HepG2 (cell line): ENCODE data around the gene DEFB124.

ENCODE experiments used
- CAMTA2 ChIP-seq: sonication (generic); formaldehyde crosslinking; IDR thresholded peaks from 2 replicates; pipeline ENCODE4 v1.4.0; 2020; ENCODE audit warnings: mild to moderate bottlenecking, missing genetic modification reagents, borderline replicate concordance
- CREM ChIP-seq, 2 experiments: sonication (generic) in 1 of 2; formaldehyde crosslinking in 1 of 2; IDR thresholded peaks; 2 replicates each; pipeline versions ENCODE4 v1.4.0 to v1.6.1; 2016 to 2020; ENCODE audit warnings: antibody characterized with exemption in 1 of 2, mild to moderate bottlenecking in 1 of 2, missing genetic modification reagents in 1 of 2
- FOXJ3 ChIP-seq: sonication (generic); formaldehyde crosslinking; IDR thresholded peaks from 2 replicates; pipeline ENCODE4 v1.4.0; 2020; ENCODE audit warnings: missing genetic modification reagents, mild to moderate bottlenecking, borderline replicate concordance
- ISL2 ChIP-seq: sonication (generic); formaldehyde crosslinking; IDR thresholded peaks from 2 replicates; pipeline ENCODE4 v1.5.0; 2020; ENCODE audit warnings: missing genetic modification reagents
- NFE2L1 ChIP-seq: sonication (generic); formaldehyde crosslinking; IDR thresholded peaks from 2 replicates; pipeline ENCODE4 v1.4.0; 2020; ENCODE audit warnings: missing genetic modification reagents, mild to moderate bottlenecking, borderline replicate concordance
- TBP ChIP-seq: sonication (generic); formaldehyde crosslinking; IDR thresholded peaks from 2 replicates; pipeline ENCODE4 v1.5.0; 2020; ENCODE audit warnings: missing genetic modification reagents
- ZNF253 ChIP-seq: sonication (generic); formaldehyde crosslinking; IDR thresholded peaks from 2 replicates; pipeline ENCODE4 v1.8.0; 2022; ENCODE audit warnings: mild to moderate bottlenecking, missing genetic modification reagents, borderline replicate concordance
- ZNF274 ChIP-seq: sonication (generic); formaldehyde crosslinking; IDR thresholded peaks from 2 replicates; pipeline ENCODE4 v1.5.1; 2020; ENCODE audit warnings: mild to moderate bottlenecking, missing genetic modification reagents
- ZNF331 ChIP-seq: sonication (generic); formaldehyde crosslinking; IDR thresholded peaks from 2 replicates; pipeline ENCODE4 v1.4.0; 2020; ENCODE audit warnings: missing genetic modification reagents
- ZNF333 ChIP-seq: sonication (generic); formaldehyde crosslinking; IDR thresholded peaks from 2 replicates; pipeline ENCODE4 v1.4.0; 2020; ENCODE audit warnings: mild to moderate bottlenecking, missing genetic modification reagents, borderline replicate concordance
- TF ChIP-seq, protein P1 (sequence below), 2 experiments: IDR thresholded peaks; 2 replicates each; pipeline ENCODE4 v1.6.1; 2011 to 2012; ENCODE audit warnings: low read length in 2 of 2, borderline replicate concordance in 1 of 2, low read depth in 1 of 2, mild to moderate bottlenecking in 1 of 2, moderate library complexity in 1 of 2
- TF ChIP-seq, protein P2 (sequence below), 2 experiments: sonication (generic) in 1 of 2; formaldehyde crosslinking in 1 of 2; IDR thresholded peaks; 2 replicates each; pipeline versions ENCODE4 v1.5.1 to v1.6.1; 2011 to 2020; ENCODE audit warnings: borderline replicate concordance in 1 of 2, low read depth in 1 of 2, low read length in 1 of 2, mild to moderate bottlenecking in 1 of 2, missing genetic modification reagents in 1 of 2, moderate library complexity in 1 of 2

DNA sequence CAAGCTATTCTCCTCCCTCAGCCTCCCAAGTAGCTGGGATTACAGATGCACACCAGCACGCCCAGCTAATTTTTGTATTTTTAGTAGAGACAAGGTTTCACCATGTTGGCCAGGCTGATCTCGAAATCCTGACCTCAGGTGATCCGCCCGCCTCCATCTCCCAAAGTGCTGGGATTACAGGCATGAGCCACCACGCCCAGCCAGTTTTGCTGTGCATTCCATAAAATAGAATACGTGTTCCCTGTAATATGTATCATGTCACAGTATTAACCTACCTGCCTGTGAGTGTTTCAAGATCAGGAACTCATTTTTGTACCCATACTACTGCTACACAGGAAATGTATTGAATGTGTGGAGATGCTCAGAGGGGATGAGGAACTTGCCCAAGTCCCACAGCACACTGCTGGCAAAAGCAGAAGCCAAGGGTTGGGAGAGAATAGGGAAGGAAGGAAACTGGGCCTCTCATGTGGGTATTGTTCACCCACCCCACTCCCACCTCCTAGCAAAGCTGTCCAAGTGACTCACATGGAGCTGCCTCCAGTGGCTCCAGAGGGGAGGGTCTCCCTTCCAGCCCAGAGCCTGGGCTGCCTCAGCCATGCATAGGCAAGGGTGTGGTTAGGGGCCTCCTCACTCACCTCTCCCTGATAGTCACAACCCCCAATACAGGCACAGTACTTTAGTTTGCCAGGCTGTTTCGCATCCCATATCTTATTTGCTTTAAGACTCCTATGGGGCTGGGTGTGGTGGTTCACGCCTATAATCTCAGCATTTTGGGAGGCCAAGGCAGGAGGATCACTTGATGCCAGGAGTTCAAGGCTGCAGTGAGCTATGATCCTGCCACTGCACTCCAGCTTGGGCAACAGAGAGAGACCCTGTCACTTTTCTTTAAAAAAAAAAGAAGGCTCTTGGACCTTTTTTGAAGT, 48.7 kb upstream of the DEFB124 start:
- TF ChIP-seq ZNF274 (CRISPR knock-in tag) (no peak), TBP (CRISPR knock-in tag) (no peak), NFE2L1 (CRISPR knock-in tag) (no peak), ZNF253 (CRISPR knock-in tag) (no peak), CAMTA2 (no peak), ZNF333 (no peak), ISL2 (CRISPR knock-in tag) (no peak), FOXJ3 (CRISPR knock-in tag) (no peak), ZNF331 (CRISPR knock-in tag) (no peak), CREM (IDR thresholded peaks at IDR 0.05) (no peak), CREM (CRISPR knock-in tag; IDR thresholded peaks at IDR 0.05) (no peak)
- TF ChIP-seq, protein P1, sequence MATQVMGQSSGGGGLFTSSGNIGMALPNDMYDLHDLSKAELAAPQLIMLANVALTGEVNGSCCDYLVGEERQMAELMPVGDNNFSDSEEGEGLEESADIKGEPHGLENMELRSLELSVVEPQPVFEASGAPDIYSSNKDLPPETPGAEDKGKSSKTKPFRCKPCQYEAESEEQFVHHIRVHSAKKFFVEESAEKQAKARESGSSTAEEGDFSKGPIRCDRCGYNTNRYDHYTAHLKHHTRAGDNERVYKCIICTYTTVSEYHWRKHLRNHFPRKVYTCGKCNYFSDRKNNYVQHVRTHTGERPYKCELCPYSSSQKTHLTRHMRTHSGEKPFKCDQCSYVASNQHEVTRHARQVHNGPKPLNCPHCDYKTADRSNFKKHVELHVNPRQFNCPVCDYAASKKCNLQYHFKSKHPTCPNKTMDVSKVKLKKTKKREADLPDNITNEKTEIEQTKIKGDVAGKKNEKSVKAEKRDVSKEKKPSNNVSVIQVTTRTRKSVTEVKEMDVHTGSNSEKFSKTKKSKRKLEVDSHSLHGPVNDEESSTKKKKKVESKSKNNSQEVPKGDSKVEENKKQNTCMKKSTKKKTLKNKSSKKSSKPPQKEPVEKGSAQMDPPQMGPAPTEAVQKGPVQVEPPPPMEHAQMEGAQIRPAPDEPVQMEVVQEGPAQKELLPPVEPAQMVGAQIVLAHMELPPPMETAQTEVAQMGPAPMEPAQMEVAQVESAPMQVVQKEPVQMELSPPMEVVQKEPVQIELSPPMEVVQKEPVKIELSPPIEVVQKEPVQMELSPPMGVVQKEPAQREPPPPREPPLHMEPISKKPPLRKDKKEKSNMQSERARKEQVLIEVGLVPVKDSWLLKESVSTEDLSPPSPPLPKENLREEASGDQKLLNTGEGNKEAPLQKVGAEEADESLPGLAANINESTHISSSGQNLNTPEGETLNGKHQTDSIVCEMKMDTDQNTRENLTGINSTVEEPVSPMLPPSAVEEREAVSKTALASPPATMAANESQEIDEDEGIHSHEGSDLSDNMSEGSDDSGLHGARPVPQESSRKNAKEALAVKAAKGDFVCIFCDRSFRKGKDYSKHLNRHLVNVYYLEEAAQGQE (IDR thresholded peaks at IDR 0.05; ENCODE audit: borderline replicate concordance in 1 of 2, low read depth in 1 of 2, low read length in 2 of 2): no peak
- TF ChIP-seq, protein P2, sequence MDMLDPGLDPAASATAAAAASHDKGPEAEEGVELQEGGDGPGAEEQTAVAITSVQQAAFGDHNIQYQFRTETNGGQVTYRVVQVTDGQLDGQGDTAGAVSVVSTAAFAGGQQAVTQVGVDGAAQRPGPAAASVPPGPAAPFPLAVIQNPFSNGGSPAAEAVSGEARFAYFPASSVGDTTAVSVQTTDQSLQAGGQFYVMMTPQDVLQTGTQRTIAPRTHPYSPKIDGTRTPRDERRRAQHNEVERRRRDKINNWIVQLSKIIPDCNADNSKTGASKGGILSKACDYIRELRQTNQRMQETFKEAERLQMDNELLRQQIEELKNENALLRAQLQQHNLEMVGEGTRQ (IDR thresholded peaks at IDR 0.05; ENCODE audit: low read depth, low read length): no peak
- TF ChIP-seq, protein P2 (CRISPR knock-in tag; IDR thresholded peaks at IDR 0.05; ENCODE audit: borderline replicate concordance): no peak
